Measurements from ENCODE around the gene CELA2B.
"Not testable (repeated sequence)": the region's sequence is repeated elsewhere in the genome, so short reads cannot be mapped to it uniquely, and the experiment has no call there.

Gene CELA2B

GRCh38 chr1:15475752-15476314 is at the start of gene CELA2B:
CELA2B (plus strand) TSS chr1:15476104; CDS start chr1:15476126, 22 bp downstream.
- DNase-seq, result no peak

- peak; percentile 15 for DNase-seq
These were observed 49.2 kb upstream of the CELA2B start for GRCh38 chr1:15426492-15427279.

- DNase-seq, result no peak
These were observed 48.6 kb upstream of the CELA2B start for GRCh38 chr1:15427280-15427666.

- not testable (repeated sequence) for DNase-seq
These were observed 47.7 kb upstream of the CELA2B start for GRCh38 chr1:15428252-15428651.

- no peak for DNase-seq
These were observed 47.0 kb upstream of the CELA2B start for GRCh38 chr1:15428815-15429435.

GRCh38 chr1:15429701-15430149 is 46.2 kb upstream of the CELA2B start:
- peak; percentile 60 for DNase-seq

- peak; percentile 62 for DNase-seq
These were observed 44.9 kb upstream of the CELA2B start for GRCh38 chr1:15430787-15431570.

- no peak for DNase-seq
These were observed 44.3 kb upstream of the CELA2B start for GRCh38 chr1:15431571-15431948.

- DNase-seq, result no peak
These were observed 43.6 kb upstream of the CELA2B start for GRCh38 chr1:15432324-15432723.

- DNase-seq, result no peak
These were observed 42.4 kb upstream of the CELA2B start for GRCh38 chr1:15433471-15433870.

GRCh38 chr1:15434739-15435138 is 41.2 kb upstream of the CELA2B start:
- DNase-seq, result peak; percentile 97

- DNase-seq, result no peak
These were observed 40.4 kb upstream of the CELA2B start for GRCh38 chr1:15435239-15436077.

GRCh38 chr1:15436881-15437442 is 38.9 kb upstream of the CELA2B start:
- no peak for DNase-seq

GRCh38 chr1:15439325-15439724 is 36.6 kb upstream of the CELA2B start:
- DNase-seq, result no peak

- no peak for DNase-seq
These were observed 35.5 kb upstream of the CELA2B start for GRCh38 chr1:15440357-15440756.

GRCh38 chr1:15441247-15441646 is 34.7 kb upstream of the CELA2B start:
- no peak for DNase-seq

- DNase-seq, result no peak
These were observed 33.8 kb upstream of the CELA2B start for GRCh38 chr1:15442119-15442518.

- DNase-seq, result no peak
These were observed 33.1 kb upstream of the CELA2B start for GRCh38 chr1:15442759-15443158.

GRCh38 chr1:15443281-15443680 is 32.6 kb upstream of the CELA2B start:
- no peak for DNase-seq

GRCh38 chr1:15444468-15445389 is 31.2 kb upstream of the CELA2B start:
- no peak for DNase-seq
